Smooth muscle cell (in vitro differentiated cells): ENCODE results near the gene TM4SF1. TPM values are rescaled to one million over a fixed set of nuclear protein-coding genes. Genes with fewer than 3 reads are reported as not detected.

Experiments
- DNase-seq: peaks from one replicate; lab custom pipeline; 2025; ENCODE audit not compliant: unreplicated experiment; lab: John Stamatoyannopoulos, UW
- H2AFZ ChIP-seq: fragments of 200-600 bp; sonication (generic); 2 replicates; pipeline ENCODE4 v1.6.0; 2016; ENCODE audit warnings: antibody characterized with exemption, low read depth, mild to moderate bottlenecking
- H3F3A ChIP-seq: fragments of 200-600 bp; sonication (generic); 2 replicates; pipeline ENCODE4 v1.6.0; 2017; ENCODE audit warnings: antibody characterized with exemption, low read depth
- H3K27ac ChIP-seq: fragments of 200-600 bp; sonication (generic); 2 replicates; pipeline ENCODE4 v1.5.1; 2016; ENCODE audit warnings: low read depth, mild to moderate bottlenecking
- H3K27me3 ChIP-seq: fragments of 200-600 bp; sonication (generic); 2 replicates; pipeline ENCODE4 v1.6.1; 2016; ENCODE audit warnings: low read depth, mild to moderate bottlenecking
- H3K36me3 ChIP-seq: fragments of 200-600 bp; sonication (generic); 2 replicates; pipeline ENCODE4 v1.5.1; 2016; ENCODE audit warnings: low read depth
- H3K4me1 ChIP-seq: fragments of 200-600 bp; sonication (generic); 2 replicates; pipeline ENCODE4 v1.5.1; 2016; ENCODE audit warnings: low read depth
- H3K4me2 ChIP-seq: fragments of 200-600 bp; sonication (generic); 2 replicates; pipeline ENCODE4 v1.6.0; 2016; ENCODE audit warnings: mild to moderate bottlenecking
- H3K4me3 ChIP-seq: fragments of 200-600 bp; sonication (generic); 2 replicates; pipeline ENCODE4 v1.5.1; 2016; ENCODE audit warnings: mild to moderate bottlenecking
- H3K79me2 ChIP-seq: fragments of 200-600 bp; sonication (generic); 2 replicates; pipeline ENCODE4 v1.6.0; 2016; ENCODE audit warnings: low read depth, mild to moderate bottlenecking
- H3K9ac ChIP-seq: fragments of 200-600 bp; sonication (generic); 2 replicates; pipeline ENCODE4 v1.6.0; 2016; ENCODE audit warnings: low read depth
- H3K9me3 ChIP-seq: fragments of 200-600 bp; sonication (generic); replicated peaks from 2 replicates; pipeline ENCODE4 v1.5.1; 2016; ENCODE audit warnings: low read depth
- H4K20me1 ChIP-seq: fragments of 200-600 bp; sonication (generic); 2 replicates; pipeline ENCODE4 v1.6.0; 2016; ENCODE audit warnings: low read depth
- WGBS: methylation state at CpG from one replicate; pipeline ENCODE4 v1.1.7; 2016; ENCODE audit warnings: low lambda C conversion rate; 5-methylcytosine and 5-hydroxymethylcytosine counted together
- polyA plus RNA-seq: library from polyadenylated mRNA; unstranded; fragments of >200 nt; fragmentation: Nextera tagmentation; extraction: Ambion mirVana; gene quantifications from 2 replicates; pipeline ENCODE4 v1.2.1, GENCODE V29; 2016
- total RNA-seq: library from RNA; depleted of rRNA; stranded (reverse); fragments of >200 nt; gene quantifications from 2 replicates; pipeline ENCODE4 v1.2.3, GENCODE V29; 2014
- TF ChIP-seq, protein P1 (sequence below): fragments of 200-600 bp; sonication (generic); IDR thresholded peaks from 2 replicates; pipeline ENCODE4 v1.5.1; 2017; ENCODE audit warnings: borderline replicate concordance, mild to moderate bottlenecking, antibody characterized with exemption; ENCODE audit not compliant: insufficient read depth, poor library complexity, severe bottlenecking

TM4SF1 gene
- total and polyA plus RNA-seq, 2 experiments from 2014 or later: 37.5 to 134 TPM

DNA sequence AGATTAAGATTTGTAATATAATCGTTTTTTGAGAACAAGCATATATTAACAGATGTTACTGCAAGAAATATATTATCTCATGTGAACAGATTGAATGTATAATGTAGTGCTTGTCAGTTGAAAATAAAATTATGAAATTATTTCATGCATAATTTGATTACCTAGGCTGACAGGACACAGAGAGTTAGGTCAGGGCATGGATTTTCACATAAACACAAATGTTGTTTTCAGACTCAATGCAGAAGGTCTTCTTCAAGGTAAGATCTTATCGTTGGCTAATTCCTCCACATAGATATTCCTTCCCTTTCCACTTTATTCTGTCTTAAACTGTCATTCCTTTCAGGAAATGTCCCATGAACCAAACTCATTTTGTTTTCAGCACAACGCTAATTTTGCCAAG, 20.1 kb upstream of the TM4SF1 start:
- no peak for DNase-seq
- no peaks in the 10 kb centered on the region for H3K9me3 ChIP-seq
- H3K4me1 ChIP-seq: peaks cover 6% of the 10 kb centered on the region
- no peaks in the 10 kb centered on the region for H4K20me1 ChIP-seq
- no peak overlapping the region for H3K4me3 ChIP-seq
- H3K36me3 ChIP-seq: no peaks in the 10 kb centered on the region
- no peak overlapping the region for H3K27ac ChIP-seq
- 78% methylated on average over 3 of the region's 3 CpGs for WGBS
- no peak overlapping the region for H3K9ac ChIP-seq
- no peaks in the 10 kb centered on the region for H3K79me2 ChIP-seq
- no peak overlapping the region for H3K4me2 ChIP-seq
- TF ChIP-seq, protein P1, sequence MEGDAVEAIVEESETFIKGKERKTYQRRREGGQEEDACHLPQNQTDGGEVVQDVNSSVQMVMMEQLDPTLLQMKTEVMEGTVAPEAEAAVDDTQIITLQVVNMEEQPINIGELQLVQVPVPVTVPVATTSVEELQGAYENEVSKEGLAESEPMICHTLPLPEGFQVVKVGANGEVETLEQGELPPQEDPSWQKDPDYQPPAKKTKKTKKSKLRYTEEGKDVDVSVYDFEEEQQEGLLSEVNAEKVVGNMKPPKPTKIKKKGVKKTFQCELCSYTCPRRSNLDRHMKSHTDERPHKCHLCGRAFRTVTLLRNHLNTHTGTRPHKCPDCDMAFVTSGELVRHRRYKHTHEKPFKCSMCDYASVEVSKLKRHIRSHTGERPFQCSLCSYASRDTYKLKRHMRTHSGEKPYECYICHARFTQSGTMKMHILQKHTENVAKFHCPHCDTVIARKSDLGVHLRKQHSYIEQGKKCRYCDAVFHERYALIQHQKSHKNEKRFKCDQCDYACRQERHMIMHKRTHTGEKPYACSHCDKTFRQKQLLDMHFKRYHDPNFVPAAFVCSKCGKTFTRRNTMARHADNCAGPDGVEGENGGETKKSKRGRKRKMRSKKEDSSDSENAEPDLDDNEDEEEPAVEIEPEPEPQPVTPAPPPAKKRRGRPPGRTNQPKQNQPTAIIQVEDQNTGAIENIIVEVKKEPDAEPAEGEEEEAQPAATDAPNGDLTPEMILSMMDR: no peak
- peaks cover 4% of the 10 kb centered on the region for H3F3A ChIP-seq
- H3K27me3 ChIP-seq: no peaks in the 10 kb centered on the region
- no peak overlapping the region for H2AFZ ChIP-seq

DNA sequence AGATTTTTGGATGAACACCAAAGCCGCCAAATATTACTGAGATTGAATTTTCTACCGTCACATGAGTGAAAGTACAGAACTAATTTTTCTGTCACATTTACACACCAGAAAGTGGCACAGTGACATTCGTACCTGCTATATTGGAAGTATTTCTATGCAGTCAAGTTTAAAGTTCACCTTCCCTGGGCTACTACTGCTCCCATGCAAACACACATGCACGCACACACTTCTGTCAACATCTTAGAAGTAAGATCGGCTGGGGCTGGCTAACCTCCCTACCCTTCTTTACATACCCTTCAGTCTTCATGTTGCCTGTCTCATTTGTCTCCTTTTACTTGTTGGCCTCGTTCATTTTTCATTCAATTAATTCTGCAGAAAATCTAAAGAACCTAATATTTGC, 19.0 kb upstream of the TM4SF1 start:
- Histone ChIP-seq H3K9me3 (no peaks in the 10 kb centered on the region), H3K79me2 (no peaks in the 10 kb centered on the region), H3K4me3 (no peak overlapping the region), H3K9ac (no peak overlapping the region), H3K27ac (no peak overlapping the region), H2AFZ (no peak overlapping the region), H3K4me1 (peaks cover 6% of the 10 kb centered on the region), H3K27me3 (no peaks in the 10 kb centered on the region), H4K20me1 (no peaks in the 10 kb centered on the region), H3K36me3 (no peaks in the 10 kb centered on the region), H3K4me2 (no peak overlapping the region), H3F3A (peaks cover 4% of the 10 kb centered on the region)
- TF ChIP-seq, protein P1: no peak
- 98% methylated on average over 6 of the region's 6 CpGs for WGBS
- no peak for DNase-seq

DNA sequence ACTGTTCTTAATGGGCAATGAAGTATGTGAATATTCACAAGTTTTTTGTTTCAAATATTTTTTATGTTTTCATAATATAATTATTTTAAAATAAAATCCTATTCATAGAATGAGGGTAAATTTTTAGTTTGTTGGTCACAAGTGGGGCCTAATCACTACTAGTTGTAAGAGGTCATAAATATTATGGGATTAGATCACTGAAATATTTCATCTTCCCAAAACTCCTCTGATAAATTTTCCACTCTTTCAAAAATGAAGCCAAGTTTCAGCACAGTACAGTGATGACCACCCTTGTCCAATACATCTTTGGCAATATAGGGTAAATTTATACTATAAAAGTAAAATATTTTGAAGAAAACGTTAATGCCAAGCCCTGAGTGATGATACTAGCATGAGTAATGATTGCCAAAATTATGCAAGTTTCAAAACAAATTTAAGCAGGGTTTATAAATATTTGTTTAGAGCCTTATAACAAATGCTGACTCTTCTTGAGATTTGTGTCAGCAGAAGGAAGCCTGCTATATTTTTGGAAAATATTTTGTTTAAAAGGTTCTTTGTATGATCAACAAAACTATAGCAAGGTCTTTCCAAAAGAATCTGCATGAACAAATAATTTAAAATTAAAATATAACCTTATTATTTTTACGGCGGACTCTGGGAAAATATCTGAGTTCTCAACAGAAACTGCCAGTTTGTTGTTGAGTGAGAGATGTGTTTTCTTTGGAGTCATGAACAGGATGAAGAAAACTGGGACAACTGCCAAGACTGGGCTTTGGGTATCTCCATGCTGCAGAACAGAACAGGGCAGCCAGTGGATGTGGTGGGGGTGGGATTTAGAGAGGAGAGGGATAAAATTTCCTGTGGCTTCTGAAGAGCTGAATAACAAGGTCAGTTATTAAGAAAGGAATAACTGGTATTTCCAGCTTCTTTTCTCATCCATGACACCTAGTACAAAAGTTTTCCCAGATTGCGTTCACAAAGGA, 17.9 kb upstream of the TM4SF1 start:
- 64% methylated on average over 4 of the region's 4 CpGs for WGBS
- peak overlapping the region; percentile 44 for H3K27ac ChIP-seq
- H3K4me2 ChIP-seq: peak overlapping the region; percentile 43
- H3K4me1 ChIP-seq: peaks cover 6% of the 10 kb centered on the region
- no peaks in the 10 kb centered on the region for H4K20me1 ChIP-seq
- peaks cover 4% of the 10 kb centered on the region for H3F3A ChIP-seq
- no peak overlapping the region for H2AFZ ChIP-seq
- H3K27me3 ChIP-seq: no peaks in the 10 kb centered on the region
- TF ChIP-seq, protein P1: no peak
- H3K79me2 ChIP-seq: no peaks in the 10 kb centered on the region
- H3K36me3 ChIP-seq: no peaks in the 10 kb centered on the region
- no peak overlapping the region for H3K4me3 ChIP-seq
- no peaks in the 10 kb centered on the region for H3K9me3 ChIP-seq
- no peak overlapping the region for H3K9ac ChIP-seq
- DNase-seq: no peak
